Psoas muscle (tissue), 8 donors: ENCODE results near the gene PLAC9. TPM values are rescaled to one million over a fixed set of nuclear protein-coding genes. Genes with fewer than 3 reads are reported as not detected.
A peak's percentile ranks its signal among the peaks of the same experiment; 100 is the strongest.

Experiments
- ATAC-seq, 4 donors: fragments of 200-7000 bp; cut with Tn5 transposase; one replicate each; pipeline ENCODE4 v1.9.1; 2020; ENCODE audit warnings: moderate library complexity in 3 of 4, mild to moderate bottlenecking in 2 of 4
- DNase-seq, 2 donors: peaks; one replicate each; pipeline ENCODE4 v3.0.0-alpha.2; 2020
- H3K27ac ChIP-seq: fragments of 200-600 bp; one replicate; pipeline ENCODE4 v1.8.0; 2022
- H3K27me3 ChIP-seq, 3 donors: fragments of 200-600 bp in 1 of 3; one replicate each; pipeline versions ENCODE4 v1.6.1 to v1.8.0; 2013 to 2022; ENCODE audit warnings: low read length in 2 of 3, mild to moderate bottlenecking in 2 of 3, moderate library complexity in 1 of 3; ENCODE audit not compliant: insufficient read depth in 3 of 3
- H3K36me3 ChIP-seq, 2 donors: fragments of 200-600 bp in 1 of 2; one replicate each; pipeline versions ENCODE4 v1.6.1 to v1.8.0; 2013 to 2022; ENCODE audit warnings: low read depth in 1 of 2, mild to moderate bottlenecking in 1 of 2, moderate library complexity in 1 of 2; ENCODE audit not compliant: insufficient read depth in 1 of 2
- H3K4me1 ChIP-seq: fragments of 200-600 bp; one replicate; pipeline ENCODE4 v1.8.0; 2022
- H3K4me3 ChIP-seq: fragments of 200-600 bp; one replicate; pipeline ENCODE4 v1.8.0; 2022; ENCODE audit warnings: mild to moderate bottlenecking
- H3K9me3 ChIP-seq: fragments of 200-600 bp; one replicate; pipeline ENCODE4 v1.8.0; 2022
- CTCF ChIP-seq: fragments of 200-600 bp; IDR thresholded peaks from one replicate; pipeline ENCODE4 v1.8.0; 2022; ENCODE audit warnings: antibody characterized with exemption
- WGBS, 3 donors: extraction: QIAGEN DNeasy Blood & Tissue Kit; methylation state at CpG; one replicate each; pipeline versions ENCODE4 v1.1.6 to v1.1.7; 2013; 5-methylcytosine and 5-hydroxymethylcytosine counted together
- intact Hi-C, 2 donors: fragments of 100-400 bp; cut with DNase I; formaldehyde crosslinking; loops; one replicate each; pipeline versions ENCODE4 v1.11.0 to v1.14.2; 2022
- polyA plus RNA-seq, 3 donors: library from polyadenylated mRNA; stranded (reverse); fragments of 200-250 nt; gene quantifications; one replicate each; pipeline ENCODE4 v1.2.3, GENCODE V29; 2013
- total RNA-seq, 4 donors: library from RNA; stranded (reverse); fragmentation: NEBNext Ultra II Directional in 2 of 4; extraction: Animal tissue kit (Norgen Biotek cat#: 25700) in 2 of 4; gene quantifications; one replicate each; pipeline versions ENCODE4 v1.2.1 to v1.2.4, GENCODE V29; 2021 to 2023
- donor health status: healthy with polysubstance abuse.
- donor health status: DM: no; HTN: no; CAD: no; lungs with moderate emphysema.
- donor health status: Bipolar disorder and iron deficiency.
- donor health status: healthy.
- donor health status: DM: yes; HTN: yes; CAD: no.
- donor health status: DM: no; HTN: no; CAD: no.
- donor health status: DM: no; HTN: no; CAD: no.
- donor health status: DM: yes; HTN: yes; CAD: no.

The PLAC9 gene
- total and polyA plus RNA-seq, 7 donors: 5.4 to 14.6 (median 9.4) TPM

DNA sequence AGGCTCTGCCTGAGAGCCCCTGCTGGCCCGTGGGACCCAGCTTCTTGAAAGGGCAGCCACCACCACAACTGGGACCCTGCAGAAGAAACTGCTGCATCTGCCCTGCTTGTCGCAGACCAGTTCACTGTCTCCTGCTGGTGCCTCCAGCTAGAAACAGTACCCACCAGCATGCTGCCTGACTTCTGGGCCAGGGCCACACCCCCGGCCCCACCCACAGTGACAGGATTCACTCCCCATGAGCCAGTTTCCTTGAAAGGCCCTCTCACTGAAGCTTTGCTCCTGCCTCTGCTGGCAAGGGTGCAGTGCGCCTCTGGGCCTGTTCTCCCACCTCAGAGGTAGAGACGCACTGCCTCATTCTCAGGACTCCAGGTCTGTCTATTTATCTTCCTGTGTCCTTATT, 40.4 kb downstream of the PLAC9 start:
- peak in 1 of 2 donors; percentile 75 for DNase-seq
- no peak for TF ChIP-seq CTCF
- intact Hi-C loops: no loop called here
- Histone ChIP-seq H3K4me3 (no peak overlapping the region), H3K4me1 (peaks cover 58% of the 10 kb centered on the region), H3K27me3 (no peaks in the 10 kb centered on the region), H3K27ac (peak overlapping the region; percentile 75), H3K36me3 (peaks cover 0 to 38% of the 10 kb centered on the region in 2 donors), H3K9me3 (no peaks in the 10 kb centered on the region)
- ATAC-seq: peak in 3 of 4 donors; percentile 53 to 70 (median 62)
- WGBS, 3 donors: 51 to 75% (median 55%) methylated on average over 5 of the region's 5 CpGs

DNA sequence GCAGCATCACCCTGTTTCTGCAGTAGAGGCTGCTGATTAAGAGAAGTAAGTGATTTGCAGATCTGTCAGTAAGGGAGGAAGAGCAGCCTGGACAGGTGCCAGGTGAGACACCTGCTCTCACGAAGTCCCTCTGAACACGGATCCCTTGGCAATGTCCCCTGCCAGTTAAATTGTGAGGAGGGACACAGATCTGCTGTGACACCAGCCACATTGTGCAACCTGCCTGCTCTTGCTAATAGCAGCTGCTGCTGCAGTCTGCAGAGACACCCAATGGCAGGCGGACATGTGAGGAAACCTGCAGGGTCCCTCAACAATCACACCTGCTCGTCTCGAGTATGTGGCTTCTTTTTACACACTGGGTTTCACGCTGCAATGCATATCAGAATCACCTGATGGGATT, 40.9 kb downstream of the PLAC9 start:
- peaks cover 56% of the 10 kb centered on the region for H3K4me1 ChIP-seq
- intact Hi-C loops: no loop called here
- no peaks in the 10 kb centered on the region for H3K27me3 ChIP-seq
- WGBS, 3 donors: 39 to 61% (median 42%) methylated on average over 6 of the region's 6 CpGs
- H3K4me3 ChIP-seq: no peak overlapping the region
- H3K9me3 ChIP-seq: no peaks in the 10 kb centered on the region
- peak; percentile 78 to 80 (median 78) for ATAC-seq
- peaks cover 0 to 38% of the 10 kb centered on the region in 2 donors for H3K36me3 ChIP-seq
- TF ChIP-seq CTCF: no peak
- DNase-seq: peak; percentile 67 to 81
- peak overlapping the region; percentile 75 for H3K27ac ChIP-seq

- DNase-seq (no peak), ATAC-seq (no peak)
- 78 to 96% (median 81%) methylated on average over 15 of the region's 15 CpGs for WGBS, 3 donors
- intact Hi-C loops: no loop called here
- Histone ChIP-seq H3K4me1 (peaks cover 64% of the 10 kb centered on the region), H3K9me3 (no peaks in the 10 kb centered on the region), H3K4me3 (no peak overlapping the region), H3K27ac (peak overlapping the region; percentile 75), H3K36me3 (peaks cover 0 to 30% of the 10 kb centered on the region in 2 donors), H3K27me3 (no peaks in the 10 kb centered on the region)
- TF ChIP-seq CTCF: no peak
Measured at GRCh38 chr10:80174641-80175395, 42.3 kb downstream of the PLAC9 start.

DNA sequence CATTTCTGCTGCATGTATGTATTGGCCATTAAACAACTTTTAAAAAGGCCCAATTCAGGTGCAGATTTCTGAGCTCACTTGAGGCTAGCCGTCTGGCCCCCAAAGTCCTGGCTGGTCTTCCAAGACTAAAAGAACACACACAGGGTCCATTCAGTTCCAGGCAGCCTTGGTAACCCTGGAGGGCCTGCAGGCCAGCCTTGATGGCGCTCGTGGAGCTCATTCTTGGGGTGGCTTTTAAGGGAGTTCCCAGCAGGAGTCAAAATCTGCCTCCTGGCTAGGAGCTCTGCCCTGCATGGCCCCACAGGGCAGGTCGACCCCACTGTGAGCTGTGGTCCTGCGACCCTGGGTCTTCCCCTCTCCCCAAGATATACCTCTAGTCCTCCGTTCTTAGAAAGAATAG, 44.0 kb downstream of the PLAC9 start:
- DNase-seq: no peak
- Histone ChIP-seq H3K36me3 (peaks cover 0 to 25% of the 10 kb centered on the region in 2 donors), H3K4me3 (no peak overlapping the region), H3K9me3 (no peaks in the 10 kb centered on the region), H3K27me3 (no peaks in the 10 kb centered on the region), H3K27ac (no peak overlapping the region), H3K4me1 (peaks cover 64% of the 10 kb centered on the region)
- TF ChIP-seq CTCF: no peak
- intact Hi-C loops: no loop called here
- ATAC-seq: no peak
- 83 to 90% (median 89%) methylated on average over 6 of the region's 6 CpGs for WGBS, 3 donors
